ENCODE data around the gene UBQLN4. TPM values are rescaled to one million over a fixed set of nuclear protein-coding genes. Genes with fewer than 3 reads are reported as not detected.

Gene UBQLN4
- polyA plus RNA-seq, 1 donor from 2014 or later = 34.9 TPM

DNA sequence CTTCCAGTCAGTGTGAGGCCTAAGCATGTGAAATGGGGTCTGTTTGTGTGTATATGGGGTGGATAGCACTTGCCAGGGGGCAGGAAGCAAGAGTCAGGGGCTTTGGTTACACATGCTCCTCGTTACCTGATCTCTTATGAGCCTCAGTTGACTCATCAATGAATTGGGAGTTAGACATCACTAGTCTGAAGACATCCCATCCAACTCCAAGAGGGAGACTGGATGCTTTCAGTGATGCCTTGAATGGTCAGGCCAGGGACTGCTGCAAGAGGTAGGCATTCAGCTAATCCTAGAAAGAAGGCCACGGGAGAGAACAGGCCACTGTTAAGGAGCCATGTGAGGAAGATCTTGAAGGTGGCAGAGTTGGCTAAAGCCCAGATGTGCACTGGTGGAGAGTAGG lies 13.7 kb upstream of the UBQLN4 start:
- no peak overlapping the region for H3K9ac ChIP-seq (ENCODE audit: low read length)
- no peaks in the 10 kb centered on the region for H3K9me3 ChIP-seq (ENCODE audit: low read length)
- H3K79me2 ChIP-seq (replicated peaks; ENCODE audit: insufficient read depth, low read length) = no peaks in the 10 kb centered on the region
- H3K4me2 ChIP-seq (ENCODE audit: low read length) = no peak overlapping the region
- no peak overlapping the region for H3K27ac ChIP-seq (ENCODE audit: low read length)
- H3F3A ChIP-seq (ENCODE audit: insufficient read depth, low read length, poor library complexity, severe bottlenecking) = no peaks in the 10 kb centered on the region
- no peaks in the 10 kb centered on the region for H3K36me3 ChIP-seq (ENCODE audit: insufficient read depth, low read length)
- no peaks in the 10 kb centered on the region for H3K27me3 ChIP-seq (ENCODE audit: insufficient read depth, low read depth, low read length)
- H2AFZ ChIP-seq (ENCODE audit: low read depth, low read length) = no peak overlapping the region
- peaks cover 5% of the 10 kb centered on the region for H4K20me1 ChIP-seq (ENCODE audit: insufficient read depth)
- TF ChIP-seq TAF1 (IDR thresholded peaks at IDR 0.05; ENCODE audit: low read depth) = no peak
- no peak for TF ChIP-seq EZH2 (IDR thresholded peaks at IDR 0.05; ENCODE audit: borderline replicate concordance, insufficient read depth, low read length, poor library complexity, severe bottlenecking)
- no peak for TF ChIP-seq CTCF (IDR thresholded peaks at IDR 0.05; ENCODE audit: poor library complexity, severe bottlenecking)
- TF ChIP-seq POLR2AphosphoS5 (IDR thresholded peaks at IDR 0.05) = no peak
- H3K9me2 ChIP-seq (ENCODE audit: insufficient read depth, low read length) = no peaks in the 10 kb centered on the region
- no peak overlapping the region for H3K4me3 ChIP-seq (ENCODE audit: low read length)

DNA sequence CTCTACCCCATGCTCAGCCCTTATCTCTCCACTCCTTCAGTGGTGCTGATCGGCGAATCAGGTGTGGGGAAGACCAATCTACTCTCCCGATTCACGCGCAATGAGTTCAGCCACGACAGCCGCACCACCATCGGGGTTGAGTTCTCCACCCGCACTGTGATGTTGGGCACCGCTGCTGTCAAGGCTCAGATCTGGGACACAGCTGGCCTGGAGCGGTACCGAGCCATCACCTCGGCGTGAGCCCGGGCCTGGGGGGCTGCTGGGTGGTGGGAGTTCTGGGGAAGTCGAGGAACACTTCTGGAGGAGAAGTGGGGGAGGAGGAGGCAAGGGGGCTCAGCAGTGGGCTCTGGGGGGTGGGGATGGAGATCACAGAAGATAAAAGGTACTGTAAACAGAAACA lies 12.3 kb upstream of the UBQLN4 start:
- no peak overlapping the region for H3K9ac ChIP-seq (ENCODE audit: low read length)
- no peaks in the 10 kb centered on the region for H3K9me2 ChIP-seq (ENCODE audit: insufficient read depth, low read length)
- no peak overlapping the region for H3K4me3 ChIP-seq (ENCODE audit: low read length)
- no peaks in the 10 kb centered on the region for H3K9me3 ChIP-seq (ENCODE audit: low read length)
- no peaks in the 10 kb centered on the region for H3K79me2 ChIP-seq (replicated peaks; ENCODE audit: insufficient read depth, low read length)
- no peak overlapping the region for H3K27ac ChIP-seq (ENCODE audit: low read length)
- no peak overlapping the region for H2AFZ ChIP-seq (ENCODE audit: low read depth, low read length)
- TF ChIP-seq, protein P1, sequence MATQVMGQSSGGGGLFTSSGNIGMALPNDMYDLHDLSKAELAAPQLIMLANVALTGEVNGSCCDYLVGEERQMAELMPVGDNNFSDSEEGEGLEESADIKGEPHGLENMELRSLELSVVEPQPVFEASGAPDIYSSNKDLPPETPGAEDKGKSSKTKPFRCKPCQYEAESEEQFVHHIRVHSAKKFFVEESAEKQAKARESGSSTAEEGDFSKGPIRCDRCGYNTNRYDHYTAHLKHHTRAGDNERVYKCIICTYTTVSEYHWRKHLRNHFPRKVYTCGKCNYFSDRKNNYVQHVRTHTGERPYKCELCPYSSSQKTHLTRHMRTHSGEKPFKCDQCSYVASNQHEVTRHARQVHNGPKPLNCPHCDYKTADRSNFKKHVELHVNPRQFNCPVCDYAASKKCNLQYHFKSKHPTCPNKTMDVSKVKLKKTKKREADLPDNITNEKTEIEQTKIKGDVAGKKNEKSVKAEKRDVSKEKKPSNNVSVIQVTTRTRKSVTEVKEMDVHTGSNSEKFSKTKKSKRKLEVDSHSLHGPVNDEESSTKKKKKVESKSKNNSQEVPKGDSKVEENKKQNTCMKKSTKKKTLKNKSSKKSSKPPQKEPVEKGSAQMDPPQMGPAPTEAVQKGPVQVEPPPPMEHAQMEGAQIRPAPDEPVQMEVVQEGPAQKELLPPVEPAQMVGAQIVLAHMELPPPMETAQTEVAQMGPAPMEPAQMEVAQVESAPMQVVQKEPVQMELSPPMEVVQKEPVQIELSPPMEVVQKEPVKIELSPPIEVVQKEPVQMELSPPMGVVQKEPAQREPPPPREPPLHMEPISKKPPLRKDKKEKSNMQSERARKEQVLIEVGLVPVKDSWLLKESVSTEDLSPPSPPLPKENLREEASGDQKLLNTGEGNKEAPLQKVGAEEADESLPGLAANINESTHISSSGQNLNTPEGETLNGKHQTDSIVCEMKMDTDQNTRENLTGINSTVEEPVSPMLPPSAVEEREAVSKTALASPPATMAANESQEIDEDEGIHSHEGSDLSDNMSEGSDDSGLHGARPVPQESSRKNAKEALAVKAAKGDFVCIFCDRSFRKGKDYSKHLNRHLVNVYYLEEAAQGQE (IDR thresholded peaks at IDR 0.05; ENCODE audit: borderline replicate concordance) = no peak
- no peak for TF ChIP-seq POLR2AphosphoS5 (IDR thresholded peaks at IDR 0.05)
- TF ChIP-seq MXI1 (conservative IDR thresholded peaks at IDR 0.05; ENCODE audit: poor library complexity, severe bottlenecking) = no peak
- no peak for TF ChIP-seq EP300 (conservative IDR thresholded peaks at IDR 0.05; ENCODE audit: poor library complexity, severe bottlenecking)
- no peak for TF ChIP-seq TAF1 (IDR thresholded peaks at IDR 0.05; ENCODE audit: low read depth)
- no peak for TF ChIP-seq CTCF (IDR thresholded peaks at IDR 0.05; ENCODE audit: poor library complexity, severe bottlenecking)
- TF ChIP-seq SMC3 (conservative IDR thresholded peaks at IDR 0.05; ENCODE audit: poor library complexity) = no peak
- TF ChIP-seq RAD21 (conservative IDR thresholded peaks at IDR 0.05) = no peak
- no peak for TF ChIP-seq EZH2 (IDR thresholded peaks at IDR 0.05; ENCODE audit: borderline replicate concordance, insufficient read depth, low read length, poor library complexity, severe bottlenecking)
- H3K36me3 ChIP-seq (ENCODE audit: insufficient read depth, low read length) = no peaks in the 10 kb centered on the region
- no peaks in the 10 kb centered on the region for H4K20me1 ChIP-seq (ENCODE audit: insufficient read depth)
- no peaks in the 10 kb centered on the region for H3F3A ChIP-seq (ENCODE audit: insufficient read depth, low read length, poor library complexity, severe bottlenecking)
- no peak overlapping the region for H3K4me2 ChIP-seq (ENCODE audit: low read length)
- H3K27me3 ChIP-seq (ENCODE audit: insufficient read depth, low read depth, low read length) = no peaks in the 10 kb centered on the region

Data from neural cell (in vitro differentiated cells).